GM12878 (cell line): ENCODE results near the gene PKN2.

Experiments
- EGR1 ChIP-seq, 2 experiments: IDR thresholded peaks; 1 replicate in 1 of 2; 2 replicates in 1 of 2; pipeline ENCODE4 v1.6.1; 2011 to 2012; ENCODE audit warnings: low read depth in 2 of 2, low read length in 2 of 2, borderline replicate concordance in 1 of 2, mild to moderate bottlenecking in 1 of 2, moderate library complexity in 1 of 2
- HDAC2 ChIP-seq: fragments of 200-600 bp; sonication (generic); IDR thresholded peaks from 2 replicates; pipeline ENCODE4 v1.6.1; 2017
- RFX5 ChIP-seq: IDR thresholded peaks from 2 replicates; pipeline ENCODE4 v1.6.1; 2011; ENCODE audit warnings: low read depth, low read length, improper control_type of control experiment
- SMC3 ChIP-seq: IDR thresholded peaks from 2 replicates; pipeline ENCODE4 v1.6.1; 2011; ENCODE audit warnings: low read length, improper control_type of control experiment, borderline replicate concordance
- ZNF384 ChIP-seq: IDR thresholded peaks from 2 replicates; pipeline ENCODE4 v1.6.1; 2012; ENCODE audit warnings: low read depth, mild to moderate bottlenecking, low read length, improper control_type of control experiment, borderline replicate concordance
- TF ChIP-seq, protein P1 (sequence below): fragments of 450-650 bp; IDR thresholded peaks from 2 replicates; pipeline ENCODE4 v1.6.1; 2016; ENCODE audit warnings: mild to moderate bottlenecking
- TF ChIP-seq, protein P2 (sequence below): IDR thresholded peaks from 2 replicates; pipeline ENCODE4 v1.6.1; 2011; ENCODE audit warnings: mild to moderate bottlenecking, low read depth, low read length, moderate library complexity; ENCODE audit not compliant: insufficient replicate concordance

DNA sequence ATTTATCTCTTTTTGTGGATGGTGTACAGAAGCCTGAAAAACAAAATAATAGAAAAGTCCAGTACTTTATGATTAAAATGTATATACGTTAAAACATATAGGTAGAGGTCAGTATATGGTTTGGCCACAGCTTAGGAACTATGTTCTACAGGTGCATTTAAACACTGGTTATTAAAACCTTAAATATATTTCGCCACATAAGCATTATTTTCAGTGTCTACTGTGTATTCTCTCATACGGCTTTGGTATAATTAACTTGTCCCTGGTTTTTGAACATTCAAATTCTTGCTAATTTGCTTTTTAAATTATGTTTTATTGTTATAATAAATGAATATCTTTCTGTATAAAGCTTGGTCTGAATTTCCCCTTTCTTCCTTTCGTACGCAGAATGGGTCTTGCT, 119.4 kb downstream of the PKN2 start:
- TF ChIP-seq RFX5 (no peak), EGR1 (IDR thresholded peaks at IDR 0.05; ENCODE audit: borderline replicate concordance in 1 of 2, low read depth in 2 of 2, low read length in 2 of 2) (no peak), ZNF384 (no peak), HDAC2 (no peak), SMC3 (no peak)
- TF ChIP-seq, protein P1, sequence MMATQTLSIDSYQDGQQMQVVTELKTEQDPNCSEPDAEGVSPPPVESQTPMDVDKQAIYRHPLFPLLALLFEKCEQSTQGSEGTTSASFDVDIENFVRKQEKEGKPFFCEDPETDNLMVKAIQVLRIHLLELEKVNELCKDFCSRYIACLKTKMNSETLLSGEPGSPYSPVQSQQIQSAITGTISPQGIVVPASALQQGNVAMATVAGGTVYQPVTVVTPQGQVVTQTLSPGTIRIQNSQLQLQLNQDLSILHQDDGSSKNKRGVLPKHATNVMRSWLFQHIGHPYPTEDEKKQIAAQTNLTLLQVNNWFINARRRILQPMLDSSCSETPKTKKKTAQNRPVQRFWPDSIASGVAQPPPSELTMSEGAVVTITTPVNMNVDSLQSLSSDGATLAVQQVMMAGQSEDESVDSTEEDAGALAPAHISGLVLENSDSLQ, result no peak
- TF ChIP-seq, protein P2, sequence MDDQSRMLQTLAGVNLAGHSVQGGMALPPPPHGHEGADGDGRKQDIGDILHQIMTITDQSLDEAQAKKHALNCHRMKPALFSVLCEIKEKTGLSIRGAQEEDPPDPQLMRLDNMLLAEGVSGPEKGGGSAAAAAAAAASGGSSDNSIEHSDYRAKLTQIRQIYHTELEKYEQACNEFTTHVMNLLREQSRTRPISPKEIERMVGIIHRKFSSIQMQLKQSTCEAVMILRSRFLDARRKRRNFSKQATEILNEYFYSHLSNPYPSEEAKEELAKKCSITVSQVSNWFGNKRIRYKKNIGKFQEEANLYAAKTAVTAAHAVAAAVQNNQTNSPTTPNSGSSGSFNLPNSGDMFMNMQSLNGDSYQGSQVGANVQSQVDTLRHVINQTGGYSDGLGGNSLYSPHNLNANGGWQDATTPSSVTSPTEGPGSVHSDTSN, result no peak
